SH-SY5Y (cell line): ENCODE results near the gene MLLT1.

Experiments used
- GATA2 ChIP-seq: IDR thresholded peaks from 2 replicates; pipeline ENCODE4 v1.6.1; 2011; ENCODE audit warnings: mild to moderate bottlenecking, low read depth, low read length
- GATA3 ChIP-seq: IDR thresholded peaks from 2 replicates; pipeline ENCODE4 v1.6.1; 2011; ENCODE audit warnings: low read depth, mild to moderate bottlenecking, low read length, moderate library complexity

- TF ChIP-seq GATA2: no peak
- TF ChIP-seq GATA3: no peak
Measured at GRCh38 chr19:6278740-6279619, 795 bp downstream of the MLLT1 start.
